Gastrocnemius medialis (tissue), 4 donors: ENCODE measurements around the gene WNK2. TPM values are rescaled to one million over a fixed set of nuclear protein-coding genes. Genes with fewer than 3 reads are reported as not detected.
"Not testable (repeated sequence)": the region's sequence is repeated elsewhere in the genome, so short reads cannot be mapped to it uniquely, and the experiment has no call there.

Experiments
- ATAC-seq, 2 donors: fragments of 150-250 bp; one replicate each; pipeline ENCODE4 v1.9.1; 2016
- DNase-seq, 2 donors: peaks; one replicate each; pipeline ENCODE4 v3.0.0-alpha.2; 2019
- H3K27ac ChIP-seq, 4 donors: fragments of 200-600 bp; sonication (generic); 1 replicate in 1 of 4; 2 replicates in 3 of 4; pipeline ENCODE4 v1.5.1; 2016 to 2018; ENCODE audit warnings: mild to moderate bottlenecking in 2 of 4, moderate library complexity in 1 of 4
- H3K27me3 ChIP-seq, 3 donors: fragments of 200-600 bp; sonication (generic) in 2 of 3; 1 replicate in 1 of 3; 2 replicates in 2 of 3; pipeline versions ENCODE4 v1.5.1 to v1.6.0; 2016 to 2019; ENCODE audit warnings: mild to moderate bottlenecking in 1 of 3, moderate library complexity in 1 of 3
- H3K36me3 ChIP-seq, 2 donors: fragments of 200-600 bp; sonication (generic) in 1 of 2; one replicate each; pipeline ENCODE4 v1.5.1; 2017 to 2018
- H3K4me1 ChIP-seq, 2 donors: fragments of 200-600 bp; sonication (generic) in 1 of 2; one replicate each; pipeline ENCODE4 v1.5.1; 2016 to 2017; ENCODE audit warnings: mild to moderate bottlenecking in 2 of 2
- H3K4me3 ChIP-seq, 4 donors: fragments of 200-600 bp; sonication (generic) in 3 of 4; 1 replicate in 1 of 4; 2 replicates in 3 of 4; pipeline ENCODE4 v1.5.1; 2016 to 2019; ENCODE audit warnings: mild to moderate bottlenecking in 2 of 4
- H3K9me3 ChIP-seq, 3 donors: fragments of 200-600 bp; sonication (generic) in 2 of 3; 1 replicate in 1 of 3; 2 replicates in 2 of 3; pipeline ENCODE4 v1.5.1; 2016 to 2019
- CTCF ChIP-seq, 5 experiments: fragments of 450-650 bp in 3 of 5; fragments of 200-600 bp in 2 of 5; sonication (generic) in 2 of 5; IDR thresholded peaks in 4 of 5; conservative IDR thresholded peaks in 1 of 5; 1 replicate in 4 of 5; 2 replicates in 1 of 5; pipeline ENCODE4 v1.5.1; 2016 to 2019; ENCODE audit warnings: antibody characterized with exemption in 5 of 5, mild to moderate bottlenecking in 3 of 5, moderate library complexity in 3 of 5
- POLR2A ChIP-seq, 2 donors: fragments of 450-650 bp; IDR thresholded peaks; one replicate each; pipeline ENCODE4 v1.6.1; 2017; ENCODE audit warnings: antibody characterized with exemption in 2 of 2, mild to moderate bottlenecking in 2 of 2, moderate library complexity in 2 of 2
- in situ Hi-C, 4 donors: fragments of 200-750 bp; cut with MboI; loops; one replicate each; pipeline versions ENCODE4 v1.15.0 to v1.8.0; 2017; ENCODE audit warnings: low sequenced_read_pairs in 4 of 4
- intact Hi-C: fragments of 100-400 bp; cut with DNase I; formaldehyde crosslinking; loops from one replicate; pipeline ENCODE4 v1.15.1; 2023; ENCODE audit warnings: low total_unique reads
- total RNA-seq, 4 donors: library from RNA; depleted of rRNA; stranded (reverse); fragments of >200 nt; gene quantifications; one replicate each; pipeline versions ENCODE4 v1.1.0 to v1.2.3, GENCODE V29; 2016

WNK2 gene
- total RNA-seq, 4 donors from 2014 or later, result 11.3 to 43.0 (median 24.7) TPM

- ATAC-seq (no peak), DNase-seq (no peak)
- Histone ChIP-seq H3K4me3 (no peak overlapping the region), H3K36me3 (no peaks in the 10 kb centered on the region), H3K4me1 (peaks cover 24 to 31% of the 10 kb centered on the region in 2 donors), H3K27ac (peak overlapping the region in 1 of 4 donors; percentile 98), H3K9me3 (no peaks in the 10 kb centered on the region), H3K27me3 (no peaks in the 10 kb centered on the region)
- in situ Hi-C loops, result no loop called here
- TF ChIP-seq POLR2A (IDR thresholded peaks at IDR 0.05) (no peak), CTCF (IDR thresholded peaks at IDR 0.05 in 4 of 5, conservative IDR thresholded peaks at IDR 0.05 in 1 of 5) (no peak)
- intact Hi-C loops, result no loop called here
These were observed 45.7 kb upstream of the WNK2 start for GRCh38 chr9:93138171-93138764.

- intact Hi-C loops, result no loop called here
- H3K9me3 ChIP-seq, result no peaks in the 10 kb centered on the region
These were observed 44.4 kb upstream of the WNK2 start for GRCh38 chr9:93139365-93140182.

GRCh38 chr9:93141771-93142483, 42.0 kb upstream of the WNK2 start:
- no peaks in the 10 kb centered on the region for H3K9me3 ChIP-seq
- H3K4me3 ChIP-seq, result no peak overlapping the region
- peaks cover 19 to 22% of the 10 kb centered on the region in 2 donors for H3K4me1 ChIP-seq
- DNase-seq, result peak in 1 of 2 donors; percentile 46
- in situ Hi-C loops (no loop called here), intact Hi-C loops (no loop called here)
- no peak for ATAC-seq
- H3K36me3 ChIP-seq, result no peaks in the 10 kb centered on the region
- peak overlapping the region; percentile 1 to 88 (median 68) for H3K27ac ChIP-seq
- no peaks in the 10 kb centered on the region for H3K27me3 ChIP-seq
- TF ChIP-seq CTCF (IDR thresholded peaks at IDR 0.05 in 4 of 5, conservative IDR thresholded peaks at IDR 0.05 in 1 of 5) (no peak), POLR2A (IDR thresholded peaks at IDR 0.05) (no peak)

More at GRCh38 chr9:93139365-93140182, 44.4 kb upstream of the WNK2 start:
- in situ Hi-C loops, result no loop called here
- DNase-seq (peak; percentile 54 to 80), ATAC-seq (peak; percentile 20 to 47)
- no peaks in the 10 kb centered on the region for H3K27me3 ChIP-seq
- peak overlapping the region; percentile 48 to 98 (median 67) for H3K27ac ChIP-seq
- H3K4me3 ChIP-seq, result no peak overlapping the region
- H3K4me1 ChIP-seq, result peaks cover 32 to 36% of the 10 kb centered on the region in 2 donors
- TF ChIP-seq POLR2A (IDR thresholded peaks at IDR 0.05), result peak in 1 of 2 donors; percentile 57
- TF ChIP-seq CTCF (IDR thresholded peaks at IDR 0.05 in 4 of 5, conservative IDR thresholded peaks at IDR 0.05 in 1 of 5), result no peak
- H3K36me3 ChIP-seq, result no peaks in the 10 kb centered on the region

GRCh38 chr9:93143830-93144530, 40.0 kb upstream of the WNK2 start:
- TF ChIP-seq POLR2A (IDR thresholded peaks at IDR 0.05) (no peak), CTCF (IDR thresholded peaks at IDR 0.05 in 4 of 5, conservative IDR thresholded peaks at IDR 0.05 in 1 of 5) (no peak)
- H3K4me3 ChIP-seq, result no peak overlapping the region
- H3K27ac ChIP-seq, result peak overlapping the region; percentile 78 to 88 (median 84)
- H3K27me3 ChIP-seq, result no peaks in the 10 kb centered on the region
- H3K4me1 ChIP-seq, result peaks cover 19 to 32% of the 10 kb centered on the region in 2 donors
- H3K36me3 ChIP-seq, result no peaks in the 10 kb centered on the region
- ATAC-seq, result peak; percentile 84 to 86
- H3K9me3 ChIP-seq, result no peaks in the 10 kb centered on the region
- DNase-seq, result peak; percentile 70 to 86
- intact Hi-C loops, result no loop called here
- in situ Hi-C loops, result no loop called here

- intact Hi-C loops, in situ Hi-C loops, H3K4me3 ChIP-seq, H3K9me3 ChIP-seq, H3K36me3 ChIP-seq, H3K27me3 ChIP-seq, DNase-seq, ATAC-seq: not testable (repeated sequence)
- Histone ChIP-seq H3K27ac (peak overlapping the region in 2 of 4 donors; percentile 46 to 66), H3K4me1 (peaks cover 19 to 25% of the 10 kb centered on the region in 2 donors)
These were observed 37.2 kb upstream of the WNK2 start for GRCh38 chr9:93146696-93147095.
